Measurements from ENCODE around the gene ATG12.

ATG12 gene

DNA sequence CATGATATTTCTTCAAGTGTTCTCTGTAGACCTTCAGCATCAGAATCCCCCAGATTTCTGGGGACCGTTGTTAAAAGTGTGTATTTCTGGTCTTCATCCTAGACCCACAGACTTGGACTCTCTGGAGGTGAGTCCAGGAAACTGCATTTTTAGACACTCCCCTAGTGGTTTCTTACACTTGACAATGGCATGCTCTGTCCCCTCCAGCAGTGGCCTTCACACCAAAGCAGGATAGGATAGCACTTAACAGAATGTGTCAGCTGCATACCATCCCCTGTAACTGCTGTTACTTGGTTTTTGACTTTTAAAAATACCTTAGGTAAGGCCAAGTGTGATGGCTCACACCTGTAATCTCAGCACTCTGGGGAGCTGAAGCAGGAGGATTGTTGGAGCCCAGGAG is 45.7 kb downstream of the ATG12 start:
- DNase-seq (ENCODE audit: low read depth): no peak
- no peak for TF ChIP-seq CTCF (IDR thresholded peaks at IDR 0.05; ENCODE audit: low read depth, low read length, missing control alignments)
- no peak overlapping the region for H3K4me3 ChIP-seq (ENCODE audit: low read depth, low read length)

GRCh38 chr5:115788440-115788839 is 52.9 kb downstream of the ATG12 start:
- DNase-seq (ENCODE audit: low read depth): no peak

DNA sequence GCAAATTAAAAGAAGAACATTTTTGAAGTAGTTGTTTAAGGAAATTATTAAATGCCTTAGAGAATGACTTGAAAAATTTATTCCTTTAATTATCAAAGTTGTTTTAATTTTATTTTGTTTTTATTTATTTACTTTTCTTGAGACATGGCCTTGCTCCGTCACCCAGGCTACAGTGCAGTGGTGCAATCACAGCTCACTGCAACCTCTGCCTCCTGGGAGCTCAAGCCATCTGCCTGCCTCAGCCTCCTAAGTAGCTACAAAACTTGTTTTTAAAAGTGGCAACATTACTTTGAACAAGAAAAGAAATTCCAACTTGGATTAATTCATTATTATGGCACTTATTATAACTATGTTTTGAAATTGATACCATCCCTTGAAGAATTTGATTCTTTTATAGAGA is 53.9 kb downstream of the ATG12 start:
- no peak for TF ChIP-seq CTCF (IDR thresholded peaks at IDR 0.05; ENCODE audit: low read depth, low read length, missing control alignments)
- DNase-seq (ENCODE audit: low read depth): no peak
- H3K4me3 ChIP-seq (ENCODE audit: low read depth, low read length): no peak overlapping the region

More at GRCh38 chr5:115788440-115788839, 52.9 kb downstream of the ATG12 start:
- no peak for TF ChIP-seq CTCF (IDR thresholded peaks at IDR 0.05; ENCODE audit: low read depth, low read length, missing control alignments)
- no peak overlapping the region for H3K4me3 ChIP-seq (ENCODE audit: low read depth, low read length)

DNA sequence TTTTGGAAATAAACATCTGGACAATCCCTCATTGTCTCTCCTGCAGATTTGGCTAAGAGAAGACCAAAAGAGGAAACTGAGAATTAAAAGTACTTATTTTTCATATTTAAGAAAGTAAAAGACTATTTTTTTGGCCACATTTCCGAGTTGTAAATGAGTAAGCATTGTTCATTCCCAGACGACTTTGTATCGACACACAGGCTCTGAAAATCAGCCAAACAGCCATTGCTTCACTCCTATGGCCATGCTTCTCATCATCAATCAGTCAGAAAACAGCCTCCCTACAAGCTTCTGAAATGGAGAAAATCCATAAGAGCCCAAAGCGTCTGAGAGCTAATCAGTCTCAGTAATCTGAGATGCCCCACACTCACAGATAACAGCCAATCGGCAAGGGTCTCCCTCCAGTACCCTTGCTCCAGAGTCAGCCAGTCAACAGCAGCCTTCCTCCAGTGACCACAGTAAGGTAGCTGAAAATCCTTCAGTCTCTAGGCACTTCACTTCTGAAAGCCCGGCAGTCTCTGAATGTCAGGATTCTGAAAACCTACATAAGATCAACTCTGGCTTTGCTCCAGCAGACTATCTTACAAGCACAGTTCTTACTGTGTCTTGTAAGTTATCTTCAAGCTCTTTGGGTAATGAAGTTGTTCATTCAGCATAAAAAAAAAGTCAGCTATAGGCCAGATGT is 55.8 kb downstream of the ATG12 start:
- no peak for DNase-seq (ENCODE audit: low read depth)
- H3K4me3 ChIP-seq (ENCODE audit: low read depth, low read length): no peak overlapping the region
- TF ChIP-seq CTCF (IDR thresholded peaks at IDR 0.05; ENCODE audit: low read depth, low read length, missing control alignments): no peak

GRCh38 chr5:115778417-115778816 is 62.9 kb downstream of the ATG12 start:
- no peak for DNase-seq (ENCODE audit: low read depth)
- H3K4me3 ChIP-seq (ENCODE audit: low read depth, low read length): no peak overlapping the region
- TF ChIP-seq CTCF (IDR thresholded peaks at IDR 0.05; ENCODE audit: low read depth, low read length, missing control alignments): no peak
